Measurements from ENCODE around the gene CD59.
"Not testable (repeated sequence)": the region's sequence is repeated elsewhere in the genome, so short reads cannot be mapped to it uniquely, and the experiment has no call there.

- TF ChIP-seq POLR2A (IDR thresholded peaks at IDR 0.05; ENCODE audit: low read length); GATA1 (IDR thresholded peaks at IDR 0.05; ENCODE audit: low read depth, low read length): not testable (repeated sequence)
These were observed 74.7 kb downstream of the CD59 start for GRCh38 chr11:33661526-33661925.

Data from erythroblast (primary cell).